Stimulated activated CD4-positive, alpha-beta T cell treated with anti-CD3 and anti-CD28 coated beads, TNF-alpha, amount 100 ng/mL, for 1 hour (primary cell): ENCODE measurements around the gene ANKLE2.
"Not testable (repeated sequence)": the region's sequence is repeated elsewhere in the genome, so short reads cannot be mapped to it uniquely, and the experiment has no call there.

ENCODE experiments used
- DNase-seq, 3 donors: peaks; one replicate each; pipeline ENCODE4 v3.0.0-alpha.2; 2020; ENCODE audit warnings: low read depth in 3 of 3, low spot score in 1 of 3

Gene ANKLE2

GRCh38 chr12:132777614-132778013 lies 16.0 kb upstream of the ANKLE2 start:
- DNase-seq = no peak

- no peak for DNase-seq
Measured at GRCh38 chr12:132776816-132777568, 15.4 kb upstream of the ANKLE2 start.

DNA sequence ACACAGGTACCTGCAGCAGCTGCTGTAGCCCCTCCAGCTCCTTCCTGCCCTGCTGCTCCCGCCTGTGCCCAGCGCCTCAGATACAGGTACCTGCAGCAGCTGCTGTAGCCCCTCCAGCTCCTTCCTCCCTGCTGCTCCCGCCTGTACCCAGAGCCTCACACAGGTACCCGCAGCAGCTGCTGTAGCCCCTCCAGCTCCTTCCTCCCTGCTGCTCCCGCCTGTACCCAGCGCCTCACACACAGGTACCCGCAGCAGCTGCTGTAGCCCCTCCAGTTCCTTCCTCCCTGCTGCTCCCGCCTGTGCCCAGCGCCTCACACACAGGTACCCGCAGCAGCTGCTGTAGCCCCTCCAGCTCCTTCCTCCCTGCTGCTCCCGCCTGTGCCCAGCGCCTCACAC lies 14.6 kb upstream of the ANKLE2 start:
- not testable (repeated sequence) for DNase-seq

- no peak for DNase-seq
Measured at GRCh38 chr12:132775502-132776229, 14.0 kb upstream of the ANKLE2 start.

- no peak for DNase-seq
Measured at GRCh38 chr12:132774646-132775275, 13.1 kb upstream of the ANKLE2 start.

DNA sequence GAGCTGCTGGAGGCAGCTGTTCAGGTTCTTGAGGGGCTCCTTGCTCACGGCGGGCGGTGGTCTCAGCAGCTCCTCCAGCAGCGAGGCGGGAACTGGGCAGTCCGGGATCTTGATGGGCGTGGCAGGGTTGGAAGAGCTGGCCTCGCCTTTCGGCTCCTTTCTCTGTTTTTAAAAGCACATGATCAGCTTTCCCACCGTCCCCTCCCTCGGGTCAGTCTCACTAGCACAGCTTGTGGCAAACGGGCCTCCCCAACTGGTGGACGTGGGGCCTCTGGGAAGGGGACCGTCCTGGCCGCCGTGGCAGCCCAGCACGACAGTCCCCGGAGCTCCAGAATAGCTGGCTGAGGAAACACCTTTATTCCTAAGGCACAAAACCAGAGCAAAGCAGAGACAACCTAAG lies 12.5 kb upstream of the ANKLE2 start:
- no peak for DNase-seq

GRCh38 chr12:132773077-132773955 lies 11.7 kb upstream of the ANKLE2 start:
- DNase-seq = no peak

DNA sequence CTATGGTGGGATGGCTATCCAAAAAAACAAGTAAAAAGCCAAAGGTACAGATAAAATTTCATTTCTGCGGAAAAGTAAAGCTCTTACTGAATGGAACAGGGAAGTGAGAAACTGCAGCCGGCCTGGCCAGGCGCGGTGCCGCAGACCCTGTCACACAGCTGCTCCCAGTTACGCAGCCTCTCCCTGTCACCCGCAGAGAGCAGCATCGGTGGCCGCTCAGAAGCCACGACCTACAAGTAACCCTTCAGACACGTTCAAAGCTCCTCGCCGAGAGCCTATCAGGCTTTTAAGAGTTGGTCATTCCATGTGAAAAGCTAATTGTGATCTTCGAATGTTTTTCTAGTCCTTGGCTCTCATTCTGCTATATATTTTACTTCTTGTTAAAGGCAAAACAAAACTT lies 11.0 kb upstream of the ANKLE2 start:
- DNase-seq = no peak

DNA sequence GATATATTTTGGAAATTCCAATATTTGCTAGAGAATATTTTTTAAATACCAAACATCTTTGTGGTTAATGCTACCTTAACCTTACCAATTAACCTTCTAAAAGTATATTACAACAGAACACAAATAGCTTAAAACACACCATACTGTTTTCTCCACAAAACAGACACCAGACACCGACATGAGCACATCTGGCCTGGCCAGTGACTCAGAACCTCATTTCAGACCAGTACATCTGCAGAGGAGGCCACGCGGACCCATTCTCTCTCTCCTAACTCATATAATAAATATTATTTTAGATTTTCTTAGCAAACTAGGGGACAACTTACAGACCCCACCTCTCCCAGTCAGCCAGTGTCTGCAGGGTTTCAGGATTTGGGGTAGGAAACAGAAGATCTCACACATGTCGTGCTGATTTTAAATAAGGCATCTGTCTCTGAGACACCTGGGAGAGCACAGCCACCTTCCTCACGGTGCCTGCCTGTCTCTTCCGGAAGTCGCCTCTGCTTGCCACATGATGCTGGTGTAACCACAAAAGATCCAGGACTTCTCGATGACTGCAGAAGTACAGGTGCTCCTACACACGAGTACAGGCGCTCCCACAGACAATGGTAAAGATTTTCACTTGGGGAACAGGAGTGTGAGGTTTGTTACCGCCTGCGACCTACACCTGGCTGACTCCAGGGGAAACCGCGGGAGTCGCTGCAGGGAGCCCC lies 9.7 kb upstream of the ANKLE2 start:
- DNase-seq = peak in 1 of 3 donors; percentile 15

DNA sequence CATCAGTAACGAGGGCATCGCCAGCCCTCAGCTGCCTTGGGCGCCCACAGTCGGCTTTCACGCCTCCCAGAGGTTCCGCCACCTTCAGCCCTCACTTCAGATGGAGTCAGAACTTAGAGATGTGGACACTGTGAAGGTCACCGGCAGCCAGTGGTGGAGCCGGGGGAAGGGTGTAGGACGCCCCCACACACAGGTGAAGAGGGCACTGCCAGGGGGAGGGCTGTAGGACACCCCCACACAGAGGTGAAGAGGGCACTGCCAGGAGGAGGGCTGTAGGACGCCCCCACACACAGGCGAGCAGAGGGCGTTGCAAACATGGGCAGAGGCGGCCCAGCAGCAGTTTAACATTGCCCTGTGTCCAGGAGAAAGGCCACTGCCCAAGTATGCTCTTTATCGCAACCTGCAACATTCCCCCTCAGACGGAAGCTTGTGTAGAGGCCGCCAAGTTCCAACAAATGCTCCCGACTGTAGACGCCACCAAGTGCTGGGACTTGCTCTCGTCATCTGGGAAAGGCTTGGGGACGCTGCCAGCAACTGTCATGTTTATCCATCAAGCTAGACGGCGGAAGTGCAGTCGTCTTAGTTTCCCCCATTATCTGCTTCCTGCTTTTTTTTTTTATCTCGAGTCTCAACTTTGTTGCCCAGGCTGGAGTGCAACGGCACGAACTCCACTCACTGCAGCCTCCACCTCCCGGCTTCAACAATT lies 4.9 kb upstream of the ANKLE2 start:
- no peak for DNase-seq

DNA sequence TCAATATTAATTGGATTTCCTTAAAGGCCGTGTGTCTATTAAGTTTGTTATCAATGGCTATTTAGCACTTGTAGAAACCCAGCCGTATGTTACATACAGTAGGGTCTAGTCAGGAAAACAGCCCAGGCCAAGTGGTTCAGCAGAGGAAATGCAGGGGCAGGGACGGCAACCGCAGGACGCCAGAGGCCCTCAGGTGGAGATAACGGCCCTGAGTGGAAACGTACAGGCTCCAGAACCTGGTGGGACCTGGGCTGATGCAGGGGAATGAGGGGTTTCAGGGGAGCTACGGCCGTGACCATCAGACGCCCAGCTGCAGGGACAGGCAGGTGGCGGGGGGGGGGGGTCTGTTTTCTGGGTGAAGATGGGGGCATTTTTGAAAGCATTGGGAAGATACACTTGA lies 3.7 kb upstream of the ANKLE2 start:
- DNase-seq = no peak

- no peak for DNase-seq
Measured at GRCh38 chr12:132764231-132764630, 2.6 kb upstream of the ANKLE2 start.

DNA sequence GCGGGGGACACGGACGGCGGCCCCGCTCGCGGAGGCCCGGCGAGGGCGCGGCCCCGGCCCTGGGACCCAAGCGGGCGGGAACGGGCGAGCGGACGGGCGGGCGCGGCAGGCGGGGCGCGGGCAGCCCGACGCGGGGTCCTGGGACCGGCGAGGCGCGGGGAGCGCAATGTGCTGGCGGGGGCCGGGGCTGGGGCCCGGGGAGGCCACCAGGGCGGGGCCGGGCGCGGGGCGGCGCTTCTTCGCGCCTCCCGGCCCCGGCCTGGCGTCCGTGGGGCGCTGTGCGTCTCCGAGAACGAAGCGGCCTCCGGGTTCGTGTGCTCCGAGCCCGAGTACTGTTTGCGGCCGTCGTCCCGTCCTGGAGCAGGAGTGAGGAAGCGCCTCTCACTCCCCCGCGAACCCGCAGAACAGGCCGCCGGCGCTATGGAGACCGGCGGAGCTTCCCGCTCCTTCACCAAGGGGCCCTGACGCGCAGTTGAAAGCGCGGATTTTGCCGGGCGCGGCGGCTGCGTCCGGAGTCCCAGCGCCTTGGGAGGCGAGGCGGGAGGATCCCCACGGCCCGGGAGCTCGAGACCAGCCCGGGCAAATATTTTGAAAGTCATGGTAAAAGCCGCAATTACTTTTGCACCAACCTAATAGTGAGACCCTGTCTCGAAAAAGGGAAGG lies 420 bp upstream of the ANKLE2 start:
- DNase-seq = peak; percentile 74 to 80 (median 77)

GRCh38 chr12:132759359-132759758 lies 2.3 kb downstream of the ANKLE2 start:
- no peak for DNase-seq

DNA sequence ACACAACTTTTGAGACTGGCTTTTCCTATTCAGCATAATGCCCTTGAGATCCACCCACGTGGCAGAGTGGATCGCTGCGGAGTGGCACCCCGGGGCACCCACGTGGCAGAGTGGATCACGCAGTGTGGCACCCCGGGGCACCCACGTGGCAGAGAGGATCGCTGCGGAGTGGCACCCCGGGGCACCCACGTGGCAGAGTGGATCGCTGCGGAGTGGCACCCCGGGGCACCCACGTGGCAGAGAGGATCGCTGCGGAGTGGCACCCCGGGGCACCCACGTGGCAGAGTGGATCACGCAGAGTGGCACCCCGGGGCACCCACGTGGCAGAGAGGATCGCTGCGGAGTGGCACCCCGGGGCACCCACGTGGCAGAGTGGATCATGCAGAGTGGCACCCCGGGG lies 2.8 kb downstream of the ANKLE2 start:
- not testable (repeated sequence) for DNase-seq

DNA sequence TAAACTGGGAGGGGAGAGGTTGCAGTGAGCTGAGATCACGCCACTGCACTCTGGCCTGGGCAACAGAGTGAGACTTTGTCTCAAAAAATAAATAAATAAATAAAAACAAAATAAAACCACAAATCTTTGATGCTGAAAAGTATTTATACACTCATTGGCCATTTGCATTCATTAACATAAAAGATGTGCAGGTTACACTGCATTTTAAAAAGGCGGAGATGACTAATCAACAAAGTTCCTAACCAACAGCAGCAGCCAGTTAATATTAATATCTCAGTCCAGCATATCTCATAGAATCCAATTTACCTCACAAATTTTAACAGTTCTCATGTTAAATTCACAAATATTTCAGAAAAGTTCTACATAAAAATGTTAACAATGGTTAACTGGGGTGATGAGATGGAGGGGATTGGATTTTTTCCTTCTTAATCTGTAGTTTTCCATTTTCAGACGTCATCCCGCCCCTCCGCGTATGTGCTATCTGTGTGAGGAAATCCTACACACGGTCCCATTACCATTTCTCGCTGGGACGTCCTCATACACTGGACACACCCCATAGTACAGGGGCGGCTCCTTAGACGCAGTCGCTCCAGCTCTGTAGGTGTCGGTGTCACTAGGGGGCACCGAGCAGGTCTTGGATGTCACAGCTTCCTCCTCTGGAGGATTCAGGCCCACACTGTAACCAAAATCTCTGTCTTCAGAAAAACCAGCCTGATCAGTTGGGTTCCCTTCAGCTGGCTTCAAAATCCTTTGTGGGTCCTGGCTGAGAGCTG lies 7.3 kb downstream of the ANKLE2 start:
- DNase-seq = no peak

DNA sequence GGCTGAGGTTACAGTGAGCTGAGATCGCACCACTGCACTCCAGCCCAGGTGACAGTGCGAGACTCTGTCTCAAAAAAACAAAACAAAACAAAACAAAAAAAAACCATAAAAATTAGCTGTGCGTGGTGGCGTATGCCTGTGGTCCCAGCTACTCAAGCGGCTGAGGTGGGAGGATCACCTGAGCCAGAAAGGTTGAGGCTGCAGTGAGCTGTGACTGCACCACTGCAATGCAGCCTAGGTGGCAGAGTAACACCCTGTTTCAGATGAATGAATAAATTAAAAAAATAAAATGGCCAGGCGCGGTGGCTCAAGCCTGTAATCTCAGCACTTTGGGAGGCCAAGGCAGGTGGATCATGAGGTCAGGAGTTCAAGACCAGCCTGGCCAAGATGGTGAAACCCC lies 8.0 kb downstream of the ANKLE2 start:
- not testable (repeated sequence) for DNase-seq

DNA sequence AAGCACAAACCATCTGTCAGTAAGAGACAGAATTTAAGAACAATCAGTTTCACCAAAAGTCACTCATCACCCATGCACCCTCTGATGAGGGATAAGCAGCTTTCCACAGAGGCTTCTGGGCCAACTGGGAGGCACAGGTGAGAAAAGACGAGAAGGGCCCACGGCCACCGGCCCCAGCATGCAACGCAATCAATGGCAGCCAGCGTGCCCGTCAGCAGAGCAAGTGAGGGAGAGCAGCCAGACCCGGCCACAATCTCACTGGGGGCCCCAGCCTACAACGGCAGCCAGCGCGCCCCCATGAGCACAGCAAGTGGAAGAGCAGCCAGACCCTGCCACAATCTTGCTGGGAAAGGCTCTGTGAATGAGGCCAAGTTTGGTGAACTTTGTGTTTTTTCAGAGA lies 13.3 kb downstream of the ANKLE2 start:
- DNase-seq = no peak

GRCh38 chr12:132747896-132748295 lies 13.7 kb downstream of the ANKLE2 start:
- DNase-seq = no peak
